Right renal pelvis (tissue), 4 donors: ENCODE data around the gene ATP10B. TPM values are rescaled to one million over a fixed set of nuclear protein-coding genes. Genes with fewer than 3 reads are reported as not detected.
"Not testable (repeated sequence)": the region's sequence is repeated elsewhere in the genome, so short reads cannot be mapped to it uniquely, and the experiment has no call there.

Experiments used
- DNase-seq, 4 donors: peaks; one replicate each; pipeline ENCODE4 v3.0.0-alpha.2; 2013; ENCODE audit warnings: low read depth in 4 of 4, low spot score in 3 of 4, missing footprints in 1 of 4
- polyA plus RNA-seq, 4 donors: library from polyadenylated mRNA; unstranded; fragments of 120-200 nt; gene quantifications; one replicate each; pipeline ENCODE4 v1.2.1, GENCODE V29; 2013; ENCODE audit not compliant: insufficient read length in 4 of 4

ATP10B gene
- under 1 TPM; 0.51 to 0.70 (median 0.60) TPM for polyA plus RNA-seq

DNA sequence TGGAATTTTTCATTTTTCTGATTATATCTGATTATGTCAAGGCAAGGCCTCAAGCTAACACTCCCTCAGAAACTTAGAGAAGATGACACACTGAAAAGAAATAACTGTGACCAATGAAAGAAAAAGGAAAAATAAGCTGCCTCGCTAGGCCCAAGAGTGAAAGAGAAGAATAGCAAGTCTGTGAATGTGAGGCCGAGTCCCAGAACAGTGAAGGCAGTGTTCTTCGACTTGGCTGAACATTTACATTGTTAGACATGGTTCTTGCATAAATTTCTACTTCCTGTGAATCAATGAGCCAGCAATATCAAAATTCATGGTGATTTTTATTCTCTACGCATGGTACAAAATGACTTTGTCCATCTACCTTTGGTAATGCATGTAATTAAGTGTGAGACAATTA is at the start of gene ATP10B:
ATP10B (minus strand) TSS at position 163 of the 400 bp plus-strand sequence. CDS start 164,137 bp downstream, outside the sequence.
- no peak for DNase-seq

DNA sequence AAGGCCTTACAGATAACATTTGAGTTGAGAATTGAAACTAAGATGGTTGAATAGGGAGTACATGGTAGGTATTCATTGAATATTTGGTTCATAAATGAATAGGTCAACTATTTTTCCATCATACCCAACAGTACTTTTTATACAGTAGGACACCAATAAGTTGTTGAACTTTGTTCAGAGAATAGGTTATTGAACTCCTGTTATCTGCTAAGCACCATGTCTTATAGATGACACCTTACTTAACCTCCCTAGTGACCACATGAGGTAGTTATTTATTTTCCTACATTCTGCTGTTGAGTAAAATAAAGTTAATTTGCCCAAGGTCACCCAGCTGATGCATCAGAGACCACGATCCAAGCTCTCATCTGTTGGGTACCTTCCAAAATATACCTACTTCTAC is 49.6 kb upstream of the ATP10B start:
- DNase-seq: no peak

DNA sequence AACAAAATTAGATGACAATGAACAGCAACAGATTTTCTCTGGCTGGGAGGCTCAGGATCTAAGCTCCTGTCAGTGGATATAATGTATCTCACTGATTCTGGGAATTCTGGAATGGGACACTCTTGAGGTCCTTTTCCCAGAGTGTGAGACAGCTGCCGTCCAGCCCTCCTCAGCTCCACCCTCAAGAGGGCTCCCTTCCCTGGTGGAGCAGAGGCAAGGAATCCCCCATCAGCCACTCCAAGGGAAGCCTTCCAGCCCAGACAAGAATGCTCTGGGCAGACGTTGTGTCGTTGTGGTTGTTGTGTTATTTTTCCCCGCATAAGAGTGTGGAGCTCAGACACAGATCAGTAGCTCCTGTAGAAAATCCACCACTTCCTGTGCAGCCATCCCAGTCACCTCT is 47.7 kb upstream of the ATP10B start:
- no peak for DNase-seq

- not testable (repeated sequence) for DNase-seq
Measured at GRCh38 chr5:160893180-160893964, 41.4 kb upstream of the ATP10B start.

DNA sequence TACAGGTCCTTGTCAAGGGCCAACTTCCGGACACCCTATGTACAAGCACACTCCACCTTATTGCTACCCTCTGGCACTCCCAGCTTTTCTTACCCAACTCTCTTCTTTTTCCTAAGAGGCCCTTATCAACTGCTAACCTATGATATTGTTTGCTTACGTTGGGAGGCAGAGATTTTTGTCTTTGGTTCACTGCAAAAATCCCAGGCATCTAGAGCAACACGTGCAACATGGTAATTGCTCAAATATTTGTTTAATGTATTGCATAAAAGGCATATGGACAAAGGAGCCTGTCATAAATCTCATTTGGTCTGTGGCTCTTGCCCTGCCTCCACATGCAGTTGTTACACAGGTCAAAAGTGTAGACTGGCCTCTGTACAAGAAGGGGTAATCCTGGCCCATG is 35.8 kb upstream of the ATP10B start:
- no peak for DNase-seq

GRCh38 chr5:160873560-160874200 is 21.7 kb upstream of the ATP10B start:
- not testable (repeated sequence) for DNase-seq

- no peak for DNase-seq
Measured at GRCh38 chr5:160869989-160870521, 18.0 kb upstream of the ATP10B start.

DNA sequence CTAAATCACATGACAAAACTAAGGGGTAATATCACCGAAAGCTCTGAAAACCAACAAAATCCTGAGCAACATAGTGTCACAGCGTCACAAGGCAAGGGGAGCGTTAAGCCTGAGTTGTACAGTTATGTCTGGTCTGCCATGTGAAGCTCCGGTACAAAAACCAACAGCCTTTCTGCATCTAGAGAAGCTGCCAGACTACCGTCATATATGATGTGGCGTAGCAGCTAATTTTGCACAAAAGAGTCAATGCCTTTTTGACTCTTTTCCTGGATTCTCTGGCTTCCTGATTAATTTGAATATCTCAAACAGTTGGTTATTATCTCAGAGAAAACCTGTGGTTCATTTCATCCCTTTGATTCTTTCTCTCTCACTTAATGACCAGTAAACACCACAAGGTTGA is 16.0 kb upstream of the ATP10B start:
- DNase-seq: no peak

DNA sequence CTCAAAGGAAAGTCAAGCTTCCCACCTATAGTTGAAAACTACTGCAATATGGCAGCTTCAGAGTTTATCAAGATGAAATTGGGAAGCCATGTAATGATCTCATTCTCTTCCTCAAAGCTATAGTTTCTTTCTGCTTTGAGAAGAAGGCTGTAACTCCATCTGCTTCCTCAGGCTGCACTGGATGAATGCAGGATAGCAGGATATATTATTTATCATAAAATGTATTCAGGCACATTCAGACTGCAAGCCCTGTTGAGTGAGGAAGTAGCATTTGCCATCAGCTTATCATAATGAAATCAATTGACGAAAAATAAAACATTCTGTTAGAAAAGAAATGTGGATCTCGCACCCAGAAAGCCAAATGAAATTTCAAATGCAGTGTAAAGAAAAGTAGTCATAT is 560 bp downstream of the ATP10B start:
- no peak for DNase-seq

GRCh38 chr5:160850421-160850820 is 1.6 kb downstream of the ATP10B start:
- DNase-seq: no peak

DNA sequence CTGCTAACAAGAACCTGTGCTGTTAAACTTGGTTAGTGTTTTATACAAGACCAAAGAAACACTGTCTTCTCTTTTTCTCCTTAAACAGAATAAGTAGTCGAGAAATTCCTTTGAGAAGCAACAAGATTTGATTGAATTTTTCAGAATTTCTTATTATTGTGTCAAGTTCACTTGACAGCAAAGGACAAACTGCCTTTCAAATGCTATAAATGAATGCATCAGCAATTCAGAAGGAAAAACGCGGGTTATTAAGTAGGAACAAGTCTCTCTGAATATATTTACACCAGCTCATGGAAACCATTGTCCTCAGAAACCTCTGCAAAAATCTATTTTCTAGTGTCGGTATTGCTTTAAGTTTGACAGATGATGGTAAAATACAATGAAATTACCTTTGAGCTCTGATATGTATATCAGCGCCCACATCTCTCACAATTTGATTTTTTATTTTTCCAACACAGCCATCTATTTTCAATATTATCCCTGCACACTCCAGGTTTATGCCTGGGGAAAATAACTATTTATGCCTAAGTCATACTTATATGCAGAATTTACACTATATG is 4.4 kb downstream of the ATP10B start:
- no peak for DNase-seq

DNA sequence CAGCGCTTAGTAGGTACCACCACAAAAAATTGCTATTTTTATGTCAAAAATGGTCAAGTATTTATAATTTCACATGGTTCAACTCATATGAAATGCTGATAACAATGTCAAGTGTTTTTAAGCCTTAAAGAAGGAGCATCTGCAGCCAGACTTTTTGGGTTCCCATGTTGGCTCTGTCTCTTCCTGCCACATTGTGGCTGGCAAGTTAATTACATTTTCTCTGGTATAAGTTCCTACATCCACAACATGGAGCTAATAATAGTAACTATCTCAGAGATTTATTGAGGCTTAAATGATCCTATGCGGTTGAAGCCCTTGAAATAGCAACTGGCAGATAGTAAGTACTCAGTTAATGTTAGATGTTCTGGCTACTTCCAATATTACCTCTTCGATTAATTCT is 5.4 kb downstream of the ATP10B start:
- no peak for DNase-seq

DNA sequence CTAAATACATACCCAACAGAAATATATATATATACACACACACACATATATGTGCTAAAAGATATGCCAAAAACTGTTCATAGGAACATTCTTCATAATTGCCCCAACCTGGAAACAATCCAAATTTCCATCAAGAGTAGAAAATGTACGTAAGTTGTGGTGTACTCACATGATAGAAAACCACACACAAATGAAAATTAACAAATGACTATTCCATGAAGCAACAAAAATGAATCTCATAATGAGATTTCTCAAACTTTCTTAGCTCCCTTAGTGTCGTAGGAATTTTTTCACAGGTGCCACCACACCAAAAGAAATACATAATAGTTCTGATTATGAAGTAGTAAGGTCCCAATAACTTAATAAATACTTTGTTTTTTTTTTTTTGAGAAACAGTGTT is 7.8 kb downstream of the ATP10B start:
- DNase-seq: no peak

GRCh38 chr5:160843240-160843639 is 8.8 kb downstream of the ATP10B start:
- no peak for DNase-seq

- no peak for DNase-seq
Measured at GRCh38 chr5:160837749-160838593, 14.0 kb downstream of the ATP10B start.

GRCh38 chr5:160837211-160837610 is 14.8 kb downstream of the ATP10B start:
- DNase-seq: no peak

DNA sequence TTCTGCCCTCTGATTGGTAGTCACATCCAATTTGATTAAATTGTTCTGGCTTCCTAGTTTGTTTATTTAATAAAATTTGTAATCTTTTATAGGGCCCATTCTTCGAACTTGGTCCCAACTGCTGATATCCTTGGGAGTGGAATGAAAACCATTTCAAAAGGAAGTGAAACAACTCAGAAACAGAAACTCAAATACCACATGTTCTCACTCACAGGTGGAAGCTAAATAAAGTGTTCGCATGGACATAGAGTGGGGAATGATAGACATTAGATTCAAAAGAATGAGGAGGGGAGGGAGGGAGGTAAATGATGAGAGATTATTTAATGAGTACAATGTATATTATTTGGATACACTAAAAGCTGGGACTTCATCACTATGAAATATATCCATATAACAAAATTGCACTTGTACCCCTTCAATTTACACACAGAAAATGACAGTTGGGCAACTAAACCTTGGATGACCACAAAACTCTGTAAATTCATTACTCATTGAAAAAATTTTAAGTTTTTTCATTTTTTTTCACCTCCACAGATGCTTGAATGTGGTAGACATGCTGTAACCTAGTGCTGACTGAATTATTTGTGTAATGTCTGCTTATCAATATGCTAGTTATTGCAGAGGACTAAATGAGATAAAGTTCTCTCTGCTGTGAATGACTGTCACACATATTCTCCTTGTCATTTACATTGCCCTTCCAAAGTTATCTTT is 16.0 kb downstream of the ATP10B start:
- DNase-seq: no peak

DNA sequence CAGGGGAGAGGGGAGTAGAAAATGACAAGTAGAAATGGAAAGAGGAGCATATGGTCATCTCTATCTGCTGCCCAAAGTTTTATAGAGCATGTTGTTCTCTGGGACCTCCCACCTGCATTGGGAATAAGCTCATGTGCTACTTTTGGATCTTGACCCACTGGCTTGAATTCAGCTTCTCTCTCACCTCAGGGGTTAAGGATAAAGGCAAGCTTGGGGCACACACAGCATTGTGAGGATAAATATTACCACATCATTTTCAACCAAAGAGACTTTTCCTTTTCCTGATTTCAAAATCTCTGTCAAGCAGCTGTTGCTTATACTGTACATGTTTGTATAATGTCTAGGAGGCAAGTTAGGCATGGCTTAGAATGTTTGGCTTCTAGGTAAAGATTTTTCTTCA is 16.6 kb downstream of the ATP10B start:
- DNase-seq: no peak

DNA sequence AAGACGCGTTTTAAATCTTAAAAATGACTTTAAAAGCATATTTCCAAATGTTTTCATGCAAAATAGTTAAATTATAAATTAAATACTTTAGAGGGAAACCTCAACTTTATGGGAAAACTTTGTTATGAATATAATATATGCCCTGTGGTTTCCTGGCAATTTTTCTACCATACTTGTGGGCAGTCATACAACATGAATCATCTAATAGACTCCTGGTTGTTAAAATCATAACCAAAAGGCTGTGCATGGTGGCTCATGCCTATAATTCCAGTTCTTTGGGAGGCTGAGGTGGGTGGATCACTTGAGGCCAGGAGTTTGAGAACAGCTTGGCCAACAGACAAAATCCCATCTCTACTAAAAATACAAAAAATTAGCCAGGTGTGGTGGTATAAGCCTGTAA is 18.2 kb downstream of the ATP10B start:
- DNase-seq: no peak

DNA sequence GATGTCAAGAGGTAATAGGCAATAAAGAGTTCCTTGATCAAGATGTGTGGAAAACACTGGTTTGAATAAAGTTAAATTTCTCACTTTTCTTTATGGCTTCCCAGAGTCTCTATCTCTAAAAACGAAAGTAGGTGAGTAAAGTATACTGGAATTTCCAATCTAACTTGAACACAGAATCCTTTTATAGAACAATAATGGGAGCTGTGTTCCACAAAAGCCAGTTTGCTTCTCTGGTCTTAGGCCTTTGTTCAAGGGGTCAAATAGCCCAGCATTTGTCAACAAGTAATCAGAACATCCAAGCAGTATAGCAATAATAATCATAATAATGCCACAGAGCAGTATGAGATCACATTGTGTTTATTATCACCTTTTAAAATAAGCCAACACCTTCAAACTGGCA is 20.2 kb downstream of the ATP10B start:
- DNase-seq: no peak
